PC-9 (cell line): ENCODE results near the gene CGA. TPM values are rescaled to one million over a fixed set of nuclear protein-coding genes. Genes with fewer than 3 reads are reported as not detected.

Experiments
- BruUV-seq: library from RNA; stranded (reverse); fragments of 400-500 nt; replicated peaks from 2 replicates; lab custom pipeline; 2021; lab: Mats Ljungman, UMichigan
- CTCF ChIA-PET: fragments of 300-600 bp; sonication (Branson Sonifier 250); formaldehyde crosslinking; loops from one replicate; lab custom pipeline; 2022; ENCODE audit warnings: antibody characterized with exemption; lab: Charles Lee
- POLR2A ChIA-PET: fragments of 300-600 bp; sonication (Branson Sonifier 250); formaldehyde crosslinking; loops from one replicate; lab custom pipeline; 2022; ENCODE audit warnings: antibody characterized with exemption; ENCODE audit not compliant: unreplicated experiment; lab: Charles Lee
- DNase-seq, 2 experiments: peaks; one replicate each; pipeline versions ENCODE4 v3.0.0 to v3.0.0-alpha.2; 2015 to 2022; ENCODE audit warnings: mixed read lengths in 1 of 2
- H2AFZ ChIP-seq: fragments of 200-600 bp; sonication (generic); 2 replicates; pipeline ENCODE4 v1.8.1; 2017; ENCODE audit warnings: antibody characterized with exemption
- H3F3A ChIP-seq: fragments of 200-600 bp; sonication (generic); 2 replicates; pipeline ENCODE4 v1.8.1; 2017; ENCODE audit warnings: antibody characterized with exemption, mild to moderate bottlenecking, low read depth; ENCODE audit not compliant: insufficient read depth
- H3K27ac ChIP-seq: fragments of 200-600 bp; sonication (generic); 2 replicates; pipeline ENCODE4 v1.6.1; 2016; ENCODE audit warnings: mixed run types
- H3K27me3 ChIP-seq: fragments of 200-600 bp; sonication (generic); 2 replicates; pipeline ENCODE4 v1.6.1; 2016; ENCODE audit warnings: low read depth, mixed run types; ENCODE audit not compliant: insufficient read depth
- H3K36me3 ChIP-seq: fragments of 200-600 bp; sonication (generic); 2 replicates; pipeline ENCODE4 v1.6.1; 2016; ENCODE audit warnings: low read depth, mixed run types
- H3K4me1 ChIP-seq: fragments of 200-600 bp; sonication (generic); replicated peaks from 2 replicates; pipeline ENCODE4 v1.6.1; 2016; ENCODE audit warnings: mixed run types; ENCODE audit not compliant: insufficient read depth
- H3K4me2 ChIP-seq: fragments of 200-600 bp; sonication (generic); 2 replicates; pipeline ENCODE4 v1.6.1; 2017; ENCODE audit warnings: mixed run types
- H3K4me3 ChIP-seq: fragments of 200-600 bp; sonication (generic); 2 replicates; pipeline ENCODE4 v1.6.1; 2016; ENCODE audit warnings: mixed run types
- H3K79me2 ChIP-seq: fragments of 200-600 bp; sonication (generic); 2 replicates; pipeline ENCODE4 v1.6.1; 2017; ENCODE audit warnings: low read depth, mixed run types
- H3K9me2 ChIP-seq: fragments of 200-600 bp; sonication (generic); 2 replicates; pipeline ENCODE4 v1.8.1; 2017; ENCODE audit warnings: mild to moderate bottlenecking; ENCODE audit not compliant: insufficient read depth
- H3K9me3 ChIP-seq: fragments of 200-600 bp; sonication (generic); 2 replicates; pipeline ENCODE4 v1.8.1; 2016; ENCODE audit warnings: low read depth; ENCODE audit not compliant: insufficient read depth
- H4K20me1 ChIP-seq: fragments of 200-600 bp; sonication (generic); 2 replicates; pipeline ENCODE4 v1.8.1; 2017; ENCODE audit not compliant: insufficient read depth
- EZH2 ChIP-seq: fragments of 200-600 bp; sonication (generic); IDR thresholded peaks from 2 replicates; pipeline ENCODE4 v1.8.0; 2017; ENCODE audit warnings: antibody characterized with exemption, low read depth
- intact Hi-C: fragments of 100-400 bp; cut with micrococcal nuclease; formaldehyde crosslinking; loops from one replicate; pipeline ENCODE4 v1.10.0; 2022; ENCODE audit not compliant: unreplicated experiment
- total RNA-seq: library from RNA; stranded (reverse); gene quantifications from 2 replicates; pipeline ENCODE4 v1.2.3, GENCODE V29; 2021
- TF ChIP-seq, protein P1 (sequence below): fragments of 200-600 bp; sonication (generic); conservative IDR thresholded peaks from 2 replicates; pipeline ENCODE4 v1.6.1; 2017; ENCODE audit warnings: mixed run types, antibody characterized with exemption, mild to moderate bottlenecking, moderate library complexity

CGA gene
- total RNA-seq, 1 experiment from 2014 or later = not detected

DNA sequence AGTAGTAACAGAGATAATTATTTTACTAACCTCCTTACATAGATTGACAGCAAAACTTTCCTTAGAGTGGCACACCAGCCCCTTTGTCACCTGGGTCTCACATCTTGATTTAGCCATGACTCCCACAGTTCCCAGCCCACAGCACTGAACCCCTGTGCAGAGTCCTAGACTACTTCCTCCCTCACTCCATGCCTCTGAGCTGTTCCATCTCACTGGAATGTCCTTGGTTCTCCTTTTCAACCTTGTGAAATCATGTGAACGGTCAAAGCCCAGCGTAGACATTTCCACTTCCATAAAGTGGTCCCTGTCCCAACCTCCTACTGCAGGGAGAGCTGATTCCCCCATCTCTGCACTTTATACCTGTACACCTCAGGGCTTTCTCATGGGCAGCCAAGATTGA lies 19.7 kb downstream of the CGA start:
- BruUV-seq = no TSS peak
- H4K20me1 ChIP-seq = no peaks in the 10 kb centered on the region
- no peaks in the 10 kb centered on the region for H3K79me2 ChIP-seq
- H3F3A ChIP-seq = no peaks in the 10 kb centered on the region
- no peaks in the 10 kb centered on the region for H3K9me2 ChIP-seq
- no peak overlapping the region for H3K4me3 ChIP-seq
- no peaks in the 10 kb centered on the region for H3K27me3 ChIP-seq
- no peak for TF ChIP-seq EZH2
- TF ChIP-seq, protein P1, sequence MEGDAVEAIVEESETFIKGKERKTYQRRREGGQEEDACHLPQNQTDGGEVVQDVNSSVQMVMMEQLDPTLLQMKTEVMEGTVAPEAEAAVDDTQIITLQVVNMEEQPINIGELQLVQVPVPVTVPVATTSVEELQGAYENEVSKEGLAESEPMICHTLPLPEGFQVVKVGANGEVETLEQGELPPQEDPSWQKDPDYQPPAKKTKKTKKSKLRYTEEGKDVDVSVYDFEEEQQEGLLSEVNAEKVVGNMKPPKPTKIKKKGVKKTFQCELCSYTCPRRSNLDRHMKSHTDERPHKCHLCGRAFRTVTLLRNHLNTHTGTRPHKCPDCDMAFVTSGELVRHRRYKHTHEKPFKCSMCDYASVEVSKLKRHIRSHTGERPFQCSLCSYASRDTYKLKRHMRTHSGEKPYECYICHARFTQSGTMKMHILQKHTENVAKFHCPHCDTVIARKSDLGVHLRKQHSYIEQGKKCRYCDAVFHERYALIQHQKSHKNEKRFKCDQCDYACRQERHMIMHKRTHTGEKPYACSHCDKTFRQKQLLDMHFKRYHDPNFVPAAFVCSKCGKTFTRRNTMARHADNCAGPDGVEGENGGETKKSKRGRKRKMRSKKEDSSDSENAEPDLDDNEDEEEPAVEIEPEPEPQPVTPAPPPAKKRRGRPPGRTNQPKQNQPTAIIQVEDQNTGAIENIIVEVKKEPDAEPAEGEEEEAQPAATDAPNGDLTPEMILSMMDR = no peak
- H3K36me3 ChIP-seq = no peaks in the 10 kb centered on the region
- no peak overlapping the region for H2AFZ ChIP-seq
- ChIA-PET CTCF (interaction anchor here (0.7 kb wide), 1 partner anchor 1701 kb away, joined by 3 read pairs; no protein-coding TSS in a partner anchor), POLR2A (no interaction called here)
- intact Hi-C loops = no loop called here
- no peaks in the 10 kb centered on the region for H3K9me3 ChIP-seq
- H3K4me2 ChIP-seq = no peak overlapping the region
- no peak for DNase-seq
- no peak overlapping the region for H3K27ac ChIP-seq
- H3K4me1 ChIP-seq = no peaks in the 10 kb centered on the region

- ChIA-PET POLR2A (no interaction called here), CTCF (no interaction called here)
- no peak for DNase-seq
- H4K20me1 ChIP-seq = no peaks in the 10 kb centered on the region
- no TSS peak for BruUV-seq
- no peaks in the 10 kb centered on the region for H3K79me2 ChIP-seq
- H2AFZ ChIP-seq = no peak overlapping the region
- H3F3A ChIP-seq = no peaks in the 10 kb centered on the region
- no peak overlapping the region for H3K27ac ChIP-seq
- no peaks in the 10 kb centered on the region for H3K4me1 ChIP-seq
- no peaks in the 10 kb centered on the region for H3K9me2 ChIP-seq
- TF ChIP-seq EZH2 = no peak
- TF ChIP-seq, protein P1 = no peak
- intact Hi-C loops = no loop called here
- H3K36me3 ChIP-seq = no peaks in the 10 kb centered on the region
- no peak overlapping the region for H3K4me3 ChIP-seq
- H3K27me3 ChIP-seq = no peaks in the 10 kb centered on the region
- H3K4me2 ChIP-seq = no peak overlapping the region
- H3K9me3 ChIP-seq = no peaks in the 10 kb centered on the region
Measured at GRCh38 chr6:87074101-87074621, 20.7 kb downstream of the CGA start.

- H2AFZ ChIP-seq = no peak overlapping the region
- H3F3A ChIP-seq = no peaks in the 10 kb centered on the region
- no peak for DNase-seq
- no peak overlapping the region for H3K4me3 ChIP-seq
- H3K4me2 ChIP-seq = no peak overlapping the region
- TF ChIP-seq EZH2 = no peak
- TF ChIP-seq, protein P1 = no peak
- ChIA-PET POLR2A (no interaction called here), CTCF (no interaction called here)
- no peaks in the 10 kb centered on the region for H3K36me3 ChIP-seq
- BruUV-seq = no TSS peak
- H3K9me2 ChIP-seq = no peaks in the 10 kb centered on the region
- H4K20me1 ChIP-seq = no peaks in the 10 kb centered on the region
- no peaks in the 10 kb centered on the region for H3K27me3 ChIP-seq
- H3K27ac ChIP-seq = no peak overlapping the region
- H3K79me2 ChIP-seq = no peaks in the 10 kb centered on the region
- intact Hi-C loops = no loop called here
- no peaks in the 10 kb centered on the region for H3K4me1 ChIP-seq
- no peaks in the 10 kb centered on the region for H3K9me3 ChIP-seq
Measured at GRCh38 chr6:87071683-87072082, 23.2 kb downstream of the CGA start.
